ENCODE results near the gene ALOXE3.

Gene ALOXE3

GRCh38 chr17:8117980-8118768 lies at the start of gene ALOXE3:
Gene ALOXE3, minus strand, starts transcription at chr17:8118514. Its CDS starts 524 bp downstream, at chr17:8117990.
- no peak for DNase-seq

- DNase-seq, result no peak
Observed at GRCh38 chr17:8167526-8167925, 49.2 kb upstream of the ALOXE3 start.

- DNase-seq, result no peak
Observed at GRCh38 chr17:8166731-8167130, 48.4 kb upstream of the ALOXE3 start.

- no peak for DNase-seq
Observed at GRCh38 chr17:8164815-8165131, 46.5 kb upstream of the ALOXE3 start.

- DNase-seq, result peak; percentile 38
Observed at GRCh38 chr17:8163978-8164814, 45.9 kb upstream of the ALOXE3 start.

- peak; percentile 39 for DNase-seq
Observed at GRCh38 chr17:8162997-8163977, 45.0 kb upstream of the ALOXE3 start.

- peak; percentile 60 for DNase-seq
Observed at GRCh38 chr17:8162233-8162996, 44.1 kb upstream of the ALOXE3 start, which contains the start of gene VAMP2. Gene VAMP2, minus strand, starts transcription at chr17:8162948. Its CDS starts 69 bp downstream, at chr17:8162879.

GRCh38 chr17:8161289-8162232 lies 43.2 kb upstream of the ALOXE3 start:
- no peak for DNase-seq

GRCh38 chr17:8160741-8161221 lies 42.5 kb upstream of the ALOXE3 start:
- DNase-seq, result no peak

- no peak for DNase-seq
Observed at GRCh38 chr17:8160224-8160577, 41.9 kb upstream of the ALOXE3 start.

GRCh38 chr17:8159459-8160223 lies 41.3 kb upstream of the ALOXE3 start:
- DNase-seq, result no peak

- no peak for DNase-seq
Observed at GRCh38 chr17:8159032-8159400, 40.7 kb upstream of the ALOXE3 start.

- peak; percentile 33 for DNase-seq
Observed at GRCh38 chr17:8158267-8159031, 40.1 kb upstream of the ALOXE3 start.

- peak; percentile 98 for DNase-seq
Observed at GRCh38 chr17:8156246-8156992, 38.1 kb upstream of the ALOXE3 start.

GRCh38 chr17:8155996-8156245 lies 37.6 kb upstream of the ALOXE3 start:
- DNase-seq, result no peak

- no peak for DNase-seq
Observed at GRCh38 chr17:8155231-8155995, 37.1 kb upstream of the ALOXE3 start.

GRCh38 chr17:8154608-8155155 lies 36.4 kb upstream of the ALOXE3 start:
- no peak for DNase-seq
